HG02759 (cell line): ENCODE results near the gene SNX6.
"Not testable (repeated sequence)": the region's sequence is repeated elsewhere in the genome, so short reads cannot be mapped to it uniquely, and the experiment has no call there.

ENCODE experiments used
- ATAC-seq: cut with Tn5 transposase; IDR thresholded peaks from one replicate; pipeline ENCODE4 v1.9.1; 2021; ENCODE audit warnings: mild to moderate bottlenecking, moderate library complexity; ENCODE audit not compliant: unreplicated experiment

SNX6 gene

GRCh38 chr14:34569750-34570149 is 60.2 kb downstream of the SNX6 start:
- ATAC-seq, result no peak

- no peak for ATAC-seq
Observed at GRCh38 chr14:34568803-34569202, 61.1 kb downstream of the SNX6 start.

- ATAC-seq, result no peak
Observed at GRCh38 chr14:34562776-34563150, 67.2 kb downstream of the SNX6 start.

GRCh38 chr14:34562037-34562775 is 67.7 kb downstream of the SNX6 start:
- not testable (repeated sequence) for ATAC-seq

- ATAC-seq, result peak; percentile 60
Observed at GRCh38 chr14:34556498-34556829, 73.5 kb downstream of the SNX6 start.

- peak; percentile 77 for ATAC-seq
Observed at GRCh38 chr14:34555583-34556497, 74.1 kb downstream of the SNX6 start.

GRCh38 chr14:34554540-34555250 is 75.3 kb downstream of the SNX6 start:
- no peak for ATAC-seq

GRCh38 chr14:34549276-34549966 is 80.5 kb downstream of the SNX6 start:
- ATAC-seq, result not testable (repeated sequence)

GRCh38 chr14:34548472-34548981 is 81.4 kb downstream of the SNX6 start:
- no peak for ATAC-seq

GRCh38 chr14:34547136-34547520 is 82.8 kb downstream of the SNX6 start:
- ATAC-seq, result peak; percentile 37

- peak; percentile 75 for ATAC-seq
Observed at GRCh38 chr14:34546272-34547135, 83.4 kb downstream of the SNX6 start.

- ATAC-seq, result not testable (repeated sequence)
Observed at GRCh38 chr14:34540181-34541059, 89.5 kb downstream of the SNX6 start.

- peak; percentile 100 for ATAC-seq
Observed at GRCh38 chr14:34539407-34540180, 90.4 kb downstream of the SNX6 start, which contains the start of gene EAPP. Gene EAPP, minus strand, starts transcription at chr14:34539701. Its CDS starts 73 bp downstream, at chr14:34539628.

- no peak for ATAC-seq
Observed at GRCh38 chr14:34538871-34539406, 91.0 kb downstream of the SNX6 start.

- not testable (repeated sequence) for ATAC-seq
Observed at GRCh38 chr14:34538096-34538495, 91.9 kb downstream of the SNX6 start.

GRCh38 chr14:34537677-34538009 is 92.3 kb downstream of the SNX6 start:
- no peak for ATAC-seq

- no peak for ATAC-seq
Observed at GRCh38 chr14:34536951-34537676, 92.8 kb downstream of the SNX6 start.
